K562 (cell line): ENCODE measurements around the gene PTOV1. TPM values are rescaled to one million over a fixed set of nuclear protein-coding genes. Genes with fewer than 3 reads are reported as not detected.

Source experiments
- ADNP ChIP-seq: fragments of 200-800 bp; sonication (Bioruptor generic); IDR thresholded peaks from 2 replicates; pipeline ENCODE4 v1.6.1; 2016; ENCODE audit warnings: missing genetic modification characterization, missing compliant biosample characterization
- C11orf30 ChIP-seq: fragments of 450-650 bp; IDR thresholded peaks from 2 replicates; pipeline ENCODE4 v1.6.1; 2016; ENCODE audit warnings: low read depth, mild to moderate bottlenecking
- CSDE1 ChIP-seq, 2 experiments: fragments of 450-650 bp; IDR thresholded peaks; 2 replicates each; pipeline ENCODE4 v1.6.1; 2016; ENCODE audit warnings: mild to moderate bottlenecking in 1 of 2
- ESRRB ChIP-seq: fragments of 250-450 bp; sonication (Bioruptor Pico); IDR thresholded peaks from 2 replicates; pipeline ENCODE4 v1.5.0; 2020; ENCODE audit warnings: mild to moderate bottlenecking, moderate library complexity, borderline replicate concordance
- MEIS2 ChIP-seq: fragments of 450-650 bp; IDR thresholded peaks from 2 replicates; pipeline ENCODE4 v1.6.1; 2014; ENCODE audit warnings: mild to moderate bottlenecking; ENCODE audit not compliant: partially characterized antibody
- NBN ChIP-seq: fragments of 450-650 bp; IDR thresholded peaks from 2 replicates; pipeline ENCODE4 v1.6.1; 2016; ENCODE audit warnings: low read depth, mild to moderate bottlenecking
- NFATC3 ChIP-seq: fragments of 450-650 bp; IDR thresholded peaks from 2 replicates; pipeline ENCODE4 v1.6.1; 2017; ENCODE audit warnings: mild to moderate bottlenecking
- PHF8 ChIP-seq: fragments of 200-600 bp; sonication (generic); IDR thresholded peaks from 2 replicates; pipeline ENCODE4 v1.6.1; 2012; ENCODE audit warnings: mixed run types, mild to moderate bottlenecking, inconsistent platforms, low read length, moderate library complexity, borderline replicate concordance
- RBM39 ChIP-seq: fragments of 200-400 bp; formaldehyde crosslinking; optimal IDR thresholded peaks from 2 replicates; pipeline ENCODE3; 2018; ENCODE audit warnings: low read depth, low read length
- SMARCE1 ChIP-seq: fragments of 450-650 bp; IDR thresholded peaks from 2 replicates; pipeline ENCODE4 v1.7.1; 2016; ENCODE audit warnings: mild to moderate bottlenecking
- ZBTB33 ChIP-seq: sonication (generic); formaldehyde crosslinking; IDR thresholded peaks from 2 replicates; pipeline ENCODE4 v1.8.1; 2023; ENCODE audit warnings: mild to moderate bottlenecking, missing genetic modification reagents
- ZHX1 ChIP-seq: fragments of 150-350 bp; conservative IDR thresholded peaks from 2 replicates; pipeline ENCODE4 v1.6.1; 2014; ENCODE audit warnings: low read length
- ZNF174 ChIP-seq: fragments of 250-450 bp; sonication (Bioruptor Pico); IDR thresholded peaks from 2 replicates; pipeline ENCODE4 v1.4.0; 2020; ENCODE audit warnings: mild to moderate bottlenecking
- ZNF217 ChIP-seq: sonication (generic); formaldehyde crosslinking; IDR thresholded peaks from 2 replicates; pipeline ENCODE4 v1.8.0; 2022; ENCODE audit warnings: mild to moderate bottlenecking, missing genetic modification reagents
- ZNF384 ChIP-seq: IDR thresholded peaks from 2 replicates; pipeline ENCODE4 v1.6.1; 2012; ENCODE audit warnings: low read depth, low read length, improper control_type of control experiment
- ZNF778 ChIP-seq: fragments of 450-650 bp; formaldehyde crosslinking; IDR thresholded peaks from 2 replicates; pipeline ENCODE4 v1.4.0; 2020; ENCODE audit warnings: mild to moderate bottlenecking, moderate library complexity
- polyA plus RNA-seq, 8 experiments: library from polyadenylated mRNA; depleted of rRNA in 4 of 8; stranded (reverse) in 5 of 8; unstranded in 3 of 8; fragments of >200 nt; fragmentation: Nextera tagmentation in 2 of 8; fragmentation: Illumina TruSeq in 1 of 8; extraction: Ambion mirVana in 2 of 8; extraction: Trizol in 1 of 8; gene quantifications; 2 replicates each; pipeline versions ENCODE4 v1.2.1 to v1.2.3, GENCODE V29; 2011 to 2014; ENCODE audit warnings: inconsistent platforms in 1 of 8, missing spikeins in 1 of 8
- total RNA-seq, 7 experiments: library from RNA; depleted of rRNA in 6 of 7; stranded (reverse); fragments of >200 nt in 6 of 7; fragmentation: Illumina TruSeq in 2 of 7; extraction: Trizol in 2 of 7; gene quantifications; 2 replicates each; pipeline versions ENCODE4 v1.2.1 to v1.2.3, GENCODE V29; 2011 to 2021; ENCODE audit warnings: low replicate concordance in 1 of 7
- TF ChIP-seq, protein P1 (sequence below): sonication (generic); formaldehyde crosslinking; IDR thresholded peaks from 2 replicates; pipeline ENCODE4 v1.9.0; 2022; ENCODE audit warnings: mild to moderate bottlenecking, missing genetic modification reagents
- TF ChIP-seq, protein P2 (sequence below): fragments of 250-450 bp; sonication (Bioruptor Pico); IDR thresholded peaks from 2 replicates; pipeline ENCODE4 v1.5.0; 2021; ENCODE audit warnings: mild to moderate bottlenecking, moderate library complexity

PTOV1 gene
- total and polyA plus RNA-seq, 9 of the 15 experiments (the other 6 are each of a cell fraction or from before 2014, with no cell fraction given), result 4.9 to 169 (median 43.5) TPM

DNA sequence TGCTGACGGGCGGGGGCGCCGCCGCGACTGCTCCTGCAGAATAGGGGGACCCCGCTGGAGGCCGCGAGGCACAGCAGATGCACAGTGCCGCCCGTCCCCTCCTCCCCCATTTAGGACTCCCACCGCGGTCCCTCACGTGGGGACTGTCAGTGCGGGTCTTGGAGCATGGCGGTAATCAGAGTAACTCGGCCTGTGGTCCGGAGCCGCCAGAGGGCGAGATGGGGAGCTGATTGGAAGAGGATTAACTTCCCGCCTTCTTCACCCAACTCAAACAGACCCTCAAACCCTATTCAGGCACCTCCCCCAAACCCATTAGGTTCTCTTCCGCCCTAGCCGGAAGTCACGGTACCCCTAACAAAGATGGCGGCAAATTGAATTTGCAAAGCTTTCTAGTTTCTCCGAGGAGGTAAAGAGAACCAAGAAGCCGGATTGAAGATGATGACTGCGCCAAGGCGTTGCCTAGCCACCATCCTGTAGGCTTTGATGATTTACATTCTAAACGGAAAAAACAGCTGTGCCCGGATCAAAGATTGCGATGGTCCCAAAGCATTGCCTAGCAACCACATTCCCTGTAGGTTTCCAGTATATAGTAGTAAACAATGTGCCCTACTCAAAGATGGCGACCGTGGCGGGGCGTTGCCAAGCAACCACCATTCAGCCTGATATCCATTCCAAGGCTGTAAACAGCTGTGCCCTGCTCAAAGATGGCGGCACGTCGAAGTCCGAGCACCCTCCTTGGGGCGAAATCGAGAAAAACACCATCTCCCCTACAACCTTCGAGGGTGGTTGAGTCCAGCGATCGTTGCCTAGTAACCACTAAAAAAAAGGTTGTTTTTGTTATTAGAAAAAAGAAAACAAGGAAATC is 37.7 kb upstream of the PTOV1 start, which contains the start of gene FUZ (continued):
- no peak for TF ChIP-seq ZNF778
- TF ChIP-seq ZNF217, result no peak
- TF ChIP-seq, protein P1, sequence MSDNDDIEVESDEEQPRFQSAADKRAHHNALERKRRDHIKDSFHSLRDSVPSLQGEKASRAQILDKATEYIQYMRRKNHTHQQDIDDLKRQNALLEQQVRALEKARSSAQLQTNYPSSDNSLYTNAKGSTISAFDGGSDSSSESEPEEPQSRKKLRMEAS (CRISPR knock-in tag), result peak; percentile 9; the same call in 1 of the 2 replicates
- no peak for TF ChIP-seq SMARCE1
- TF ChIP-seq ZNF384, result peak; percentile 94
- no peak for TF ChIP-seq MEIS2
- TF ChIP-seq C11orf30, result peak; percentile 74
- TF ChIP-seq ZNF174 (CRISPR knock-in tag), result no peak
- TF ChIP-seq ZHX1, result peak; percentile 98
- TF ChIP-seq PHF8, result peak; percentile 49; the same call in 1 of the 2 replicates
- TF ChIP-seq CSDE1 (IDR thresholded peaks at IDR 0.05), result peak; percentile 92 to 96
- TF ChIP-seq, protein P2, sequence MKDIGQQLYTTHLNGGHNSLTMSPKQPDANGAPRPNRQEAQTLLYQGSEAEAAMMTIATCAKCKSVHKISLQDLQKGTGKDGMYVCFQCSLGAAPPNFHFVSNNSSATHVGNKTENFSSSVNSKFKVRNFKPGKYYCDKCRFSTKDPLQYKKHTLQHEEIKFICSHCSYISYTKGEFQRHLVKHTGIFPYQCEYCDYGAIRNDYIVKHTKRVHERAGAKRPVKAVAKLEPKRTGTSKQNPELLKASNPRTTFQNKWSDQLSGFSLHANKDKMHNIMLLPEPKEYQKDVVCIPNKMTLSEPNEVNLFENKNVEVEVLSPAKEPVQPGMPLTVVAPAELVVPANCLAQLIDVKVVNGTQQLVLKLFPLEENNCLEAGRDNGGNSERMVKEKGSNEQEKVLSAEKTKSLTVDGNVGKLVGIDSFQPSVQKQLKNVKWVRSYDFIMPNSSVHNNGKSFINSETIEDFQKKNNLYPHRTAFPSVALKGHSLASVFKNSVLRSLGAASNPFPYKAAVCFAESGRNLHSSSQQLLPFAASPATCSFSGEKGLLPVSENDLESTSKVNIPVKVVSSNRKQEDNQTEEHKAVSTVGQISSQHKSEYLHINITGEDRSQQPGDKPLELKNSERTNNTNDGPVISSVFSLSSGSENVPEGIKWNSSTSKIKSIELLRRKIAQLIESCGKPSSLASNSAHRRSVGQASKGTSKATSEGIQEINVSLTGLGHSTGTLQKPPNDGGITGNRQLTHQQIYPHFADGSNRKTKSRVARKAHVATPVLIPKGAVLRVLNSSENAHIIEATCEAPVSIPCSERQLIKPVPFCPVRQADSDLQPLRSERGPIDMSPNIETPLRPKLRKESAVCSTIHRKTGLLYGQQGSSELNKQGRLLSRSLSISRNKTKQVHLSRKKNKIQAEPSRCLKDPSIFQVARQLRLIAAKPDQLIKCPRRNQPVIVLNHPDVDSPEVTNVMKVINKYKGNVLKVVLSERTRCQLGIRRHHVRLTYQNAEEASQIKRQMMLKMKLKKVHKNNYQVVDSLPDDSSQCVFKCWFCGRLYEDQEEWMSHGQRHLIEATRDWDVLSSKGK, result no peak
- no peak for TF ChIP-seq NFATC3
- TF ChIP-seq NBN, result no peak
- peak; percentile 95 for TF ChIP-seq ZBTB33 (CRISPR knock-in tag)
- no peak for TF ChIP-seq RBM39
- no peak for TF ChIP-seq ADNP
- TF ChIP-seq ESRRB (CRISPR knock-in tag), result no peak
